Cardiac fibroblast (primary cell): ENCODE measurements around the gene ZNF536.

Source experiments
- DNase-seq, 2 donors: peaks; one replicate each; pipeline versions ENCODE4 v3.0.0 to v3.0.0-alpha.2; 2010; ENCODE audit warnings: low read depth in 2 of 2
- H3K4me3 ChIP-seq, 2 donors: replicated peaks in 1 of 2; 1 replicate in 1 of 2; 2 replicates in 1 of 2; pipeline ENCODE4 v1.5.1; 2011; ENCODE audit warnings: low read depth in 2 of 2, low read length in 2 of 2, mild to moderate bottlenecking in 2 of 2, moderate library complexity in 1 of 2
- CTCF ChIP-seq: IDR thresholded peaks from one replicate; pipeline ENCODE4 v1.5.1; 2011; ENCODE audit warnings: low read depth, mild to moderate bottlenecking, low read length, inconsistent platforms

The ZNF536 gene

GRCh38 chr19:30516531-30516930 is 144.3 kb downstream of the ZNF536 start:
- no peak overlapping the region for H3K4me3 ChIP-seq
- DNase-seq, result no peak
- TF ChIP-seq CTCF, result no peak

- DNase-seq, result no peak
- no peak overlapping the region for H3K4me3 ChIP-seq
- no peak for TF ChIP-seq CTCF
Observed at GRCh38 chr19:30518965-30519606, 146.9 kb downstream of the ZNF536 start.

GRCh38 chr19:30519607-30520205 is 147.5 kb downstream of the ZNF536 start:
- DNase-seq, result no peak
- TF ChIP-seq CTCF, result no peak
- H3K4me3 ChIP-seq, result no peak overlapping the region

GRCh38 chr19:30520735-30521479 is 148.7 kb downstream of the ZNF536 start:
- no peak for DNase-seq
- H3K4me3 ChIP-seq, result no peak overlapping the region
- TF ChIP-seq CTCF, result no peak

GRCh38 chr19:30521937-30522336 is 149.8 kb downstream of the ZNF536 start:
- no peak for DNase-seq
- H3K4me3 ChIP-seq, result no peak overlapping the region
- no peak for TF ChIP-seq CTCF

- no peak overlapping the region for H3K4me3 ChIP-seq
- DNase-seq, result no peak
- TF ChIP-seq CTCF, result no peak
Observed at GRCh38 chr19:30522341-30522740, 150.2 kb downstream of the ZNF536 start.
